Measurements from ENCODE around the gene ADCY9.

ADCY9 gene

DNA sequence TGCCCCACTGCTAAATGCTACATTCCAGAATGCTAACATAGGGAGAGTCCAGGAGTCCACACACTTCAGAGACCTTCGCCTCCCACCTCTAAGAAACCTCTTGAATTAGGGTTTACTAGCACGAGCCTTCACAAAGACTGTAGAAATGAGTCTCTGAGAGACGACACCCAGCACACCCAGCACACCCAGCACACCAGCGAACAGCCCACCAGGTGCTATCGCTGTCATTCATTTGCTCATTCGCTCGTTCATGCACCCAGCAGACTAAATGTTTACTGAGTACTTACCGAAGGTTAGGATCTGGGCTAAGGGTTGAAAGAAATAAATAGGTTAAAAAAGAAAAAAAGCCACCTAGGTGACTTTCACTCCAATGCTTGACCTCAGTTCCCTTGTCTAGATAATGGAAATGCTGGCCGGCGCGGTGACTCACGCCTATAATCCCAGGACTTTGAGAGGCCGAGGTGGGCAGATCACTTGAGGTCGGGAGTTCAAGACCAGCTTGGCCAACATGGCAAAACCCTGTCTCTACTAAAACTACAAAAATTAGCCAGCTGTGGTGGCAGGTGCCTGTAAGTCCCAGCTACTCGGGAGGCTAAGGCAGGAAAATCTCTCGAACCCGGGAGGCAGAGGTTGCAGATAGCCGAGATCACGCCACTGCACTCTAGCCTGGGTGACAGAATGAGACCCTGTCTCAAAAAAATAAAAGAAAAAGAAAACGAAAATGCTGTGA is 100.8 kb downstream of the ADCY9 start:
- no peak overlapping the region for H3K4me3 ChIP-seq (replicated peaks; ENCODE audit: low read depth, low read length)
- TF ChIP-seq, protein P1, sequence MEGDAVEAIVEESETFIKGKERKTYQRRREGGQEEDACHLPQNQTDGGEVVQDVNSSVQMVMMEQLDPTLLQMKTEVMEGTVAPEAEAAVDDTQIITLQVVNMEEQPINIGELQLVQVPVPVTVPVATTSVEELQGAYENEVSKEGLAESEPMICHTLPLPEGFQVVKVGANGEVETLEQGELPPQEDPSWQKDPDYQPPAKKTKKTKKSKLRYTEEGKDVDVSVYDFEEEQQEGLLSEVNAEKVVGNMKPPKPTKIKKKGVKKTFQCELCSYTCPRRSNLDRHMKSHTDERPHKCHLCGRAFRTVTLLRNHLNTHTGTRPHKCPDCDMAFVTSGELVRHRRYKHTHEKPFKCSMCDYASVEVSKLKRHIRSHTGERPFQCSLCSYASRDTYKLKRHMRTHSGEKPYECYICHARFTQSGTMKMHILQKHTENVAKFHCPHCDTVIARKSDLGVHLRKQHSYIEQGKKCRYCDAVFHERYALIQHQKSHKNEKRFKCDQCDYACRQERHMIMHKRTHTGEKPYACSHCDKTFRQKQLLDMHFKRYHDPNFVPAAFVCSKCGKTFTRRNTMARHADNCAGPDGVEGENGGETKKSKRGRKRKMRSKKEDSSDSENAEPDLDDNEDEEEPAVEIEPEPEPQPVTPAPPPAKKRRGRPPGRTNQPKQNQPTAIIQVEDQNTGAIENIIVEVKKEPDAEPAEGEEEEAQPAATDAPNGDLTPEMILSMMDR (IDR thresholded peaks at IDR 0.05; ENCODE audit: low read length, missing control alignments) = no peak
- no peak for DNase-seq (ENCODE audit: low read depth)

DNA sequence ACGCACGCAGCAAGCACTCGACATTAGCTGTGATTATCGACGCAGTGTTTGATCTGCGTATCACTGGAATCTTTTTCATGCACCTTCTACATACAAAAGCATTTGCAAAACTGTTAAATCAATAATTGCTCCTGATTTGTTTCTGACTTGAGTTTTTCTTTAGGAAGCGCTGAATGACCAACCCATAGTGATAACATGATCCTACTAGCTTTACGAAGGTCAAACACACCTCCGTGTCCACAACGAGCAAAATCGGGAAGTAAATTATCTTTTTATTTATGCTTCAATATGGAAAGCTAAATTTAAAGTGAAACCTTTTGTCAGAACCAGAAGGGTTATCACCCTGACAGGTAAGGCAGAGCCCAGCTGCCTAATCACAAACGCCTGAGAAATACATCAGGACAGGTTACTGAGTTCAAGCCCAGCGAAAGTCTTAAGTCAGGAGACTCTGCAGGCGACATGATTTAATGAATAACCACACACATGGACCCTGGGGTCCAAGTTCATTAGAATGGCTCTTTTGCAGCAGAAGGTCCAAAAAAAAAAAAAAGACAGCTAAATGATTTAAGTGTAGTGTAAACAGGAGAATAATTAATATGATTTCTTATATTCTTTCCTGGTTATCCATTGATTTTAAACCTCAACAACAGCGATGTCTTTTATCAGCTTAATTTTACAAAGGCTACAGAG is 104.2 kb downstream of the ADCY9 start:
- no peak for DNase-seq (ENCODE audit: low read depth)
- TF ChIP-seq, protein P1 (IDR thresholded peaks at IDR 0.05; ENCODE audit: low read length, missing control alignments) = no peak
- no peak overlapping the region for H3K4me3 ChIP-seq (replicated peaks; ENCODE audit: low read depth, low read length)

DNA sequence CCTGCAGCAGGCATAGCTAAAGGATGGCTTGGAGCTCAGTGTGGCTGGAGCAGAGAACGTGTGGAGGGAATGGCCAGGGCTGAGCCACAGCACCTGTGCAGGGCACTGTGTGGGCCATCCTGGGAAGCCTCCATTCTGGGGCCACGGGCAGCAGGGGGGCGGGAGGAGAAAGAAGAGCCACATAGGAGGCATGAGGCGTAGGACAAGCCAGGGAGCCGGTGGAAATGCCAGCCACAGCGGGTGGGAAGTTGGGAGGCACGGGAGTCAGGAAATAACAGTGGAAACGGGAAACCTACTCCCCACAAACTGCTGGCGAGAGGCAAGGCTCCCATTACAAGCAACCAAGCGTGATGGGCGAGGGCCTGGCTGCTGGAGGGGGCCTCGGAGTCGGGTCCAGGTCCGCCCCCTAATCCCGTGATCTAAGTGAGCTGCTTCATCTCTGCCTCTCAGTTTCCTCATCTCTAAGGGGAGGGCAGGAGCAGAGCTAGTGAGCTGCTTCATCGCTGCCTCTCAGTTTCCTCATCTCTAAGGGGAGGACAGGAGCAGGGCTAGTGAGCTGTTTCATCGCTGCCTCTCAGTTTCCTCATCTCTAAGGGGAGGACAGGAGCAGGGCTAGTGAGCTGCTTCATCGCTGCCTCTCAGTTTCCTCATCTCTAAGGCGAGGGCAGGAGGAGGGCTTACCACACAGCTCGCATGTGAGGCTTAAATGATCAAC is 104.9 kb downstream of the ADCY9 start:
- H3K4me3 ChIP-seq (replicated peaks; ENCODE audit: low read depth, low read length) = no peak overlapping the region
- DNase-seq (ENCODE audit: low read depth) = no peak
- TF ChIP-seq, protein P1 (IDR thresholded peaks at IDR 0.05; ENCODE audit: low read length, missing control alignments) = no peak

DNA sequence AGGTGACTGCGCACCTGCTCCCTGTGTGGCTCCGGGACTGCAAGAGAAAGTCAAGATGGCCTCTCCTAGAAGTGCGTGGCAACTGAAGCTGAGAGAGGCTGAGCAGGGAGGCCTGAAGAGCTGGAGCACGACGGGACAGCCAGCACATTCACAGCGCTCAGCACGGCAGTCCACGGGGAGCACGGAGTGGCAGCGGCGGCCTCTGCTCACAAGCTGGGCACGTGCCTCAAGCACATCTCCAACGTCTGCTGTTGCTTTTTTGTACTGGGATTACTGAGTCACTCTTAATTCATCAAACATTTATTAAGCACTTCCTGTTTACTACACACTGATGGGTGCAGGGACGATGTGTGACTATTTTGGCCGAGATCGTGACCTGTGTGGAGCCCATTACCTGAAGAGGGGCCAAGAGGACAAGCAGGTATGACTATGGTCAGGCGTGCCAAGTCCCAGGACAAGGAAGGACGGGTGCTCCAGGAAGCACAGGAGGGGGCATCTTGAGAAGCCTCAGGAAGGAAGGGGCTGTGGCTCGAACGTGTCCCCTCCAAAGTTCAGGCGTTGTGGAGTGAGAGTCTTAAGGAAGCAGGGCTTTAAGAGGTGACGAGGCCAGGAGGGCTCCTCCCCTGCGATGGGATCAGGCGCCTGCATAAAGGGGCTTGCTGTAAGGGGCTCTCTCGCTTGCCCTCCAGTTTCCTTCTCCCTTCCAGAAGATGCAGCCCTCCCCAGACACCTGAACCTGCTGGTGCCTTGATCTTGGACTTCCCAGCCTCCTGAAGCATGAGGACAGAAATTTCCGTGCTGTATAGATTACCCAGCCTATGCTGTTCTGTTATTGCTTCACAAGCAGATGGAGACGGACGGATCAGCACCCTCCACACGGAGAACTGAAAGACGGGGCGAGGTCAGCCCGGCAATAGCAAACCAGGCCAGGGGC is 105.8 kb downstream of the ADCY9 start:
- TF ChIP-seq, protein P1 (IDR thresholded peaks at IDR 0.05; ENCODE audit: low read length, missing control alignments) = no peak
- DNase-seq (ENCODE audit: low read depth) = no peak
- no peak overlapping the region for H3K4me3 ChIP-seq (replicated peaks; ENCODE audit: low read depth, low read length)

DNA sequence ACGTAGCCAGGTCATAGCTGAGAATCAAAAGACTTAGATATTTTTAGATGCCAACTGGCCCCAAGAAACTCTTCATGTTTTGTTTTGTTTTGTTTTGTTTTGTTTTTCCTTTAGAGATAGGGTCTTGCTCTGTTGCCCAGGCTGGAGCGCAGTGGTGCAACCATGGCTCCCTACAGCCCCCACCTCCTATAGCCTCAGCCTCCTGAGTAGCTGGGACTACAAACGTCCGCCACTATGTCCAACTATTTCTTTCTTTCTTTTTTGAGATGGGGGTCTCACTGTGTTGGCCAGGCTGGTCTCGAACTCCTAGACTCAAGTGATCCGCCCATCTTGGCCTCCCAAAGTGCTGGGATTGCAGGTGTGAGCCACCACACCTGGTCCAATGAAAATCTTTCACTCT is 107.1 kb downstream of the ADCY9 start:
- TF ChIP-seq, protein P1 (IDR thresholded peaks at IDR 0.05; ENCODE audit: low read length, missing control alignments) = no peak
- H3K4me3 ChIP-seq (replicated peaks; ENCODE audit: low read depth, low read length) = no peak overlapping the region
- DNase-seq (ENCODE audit: low read depth) = no peak

DNA sequence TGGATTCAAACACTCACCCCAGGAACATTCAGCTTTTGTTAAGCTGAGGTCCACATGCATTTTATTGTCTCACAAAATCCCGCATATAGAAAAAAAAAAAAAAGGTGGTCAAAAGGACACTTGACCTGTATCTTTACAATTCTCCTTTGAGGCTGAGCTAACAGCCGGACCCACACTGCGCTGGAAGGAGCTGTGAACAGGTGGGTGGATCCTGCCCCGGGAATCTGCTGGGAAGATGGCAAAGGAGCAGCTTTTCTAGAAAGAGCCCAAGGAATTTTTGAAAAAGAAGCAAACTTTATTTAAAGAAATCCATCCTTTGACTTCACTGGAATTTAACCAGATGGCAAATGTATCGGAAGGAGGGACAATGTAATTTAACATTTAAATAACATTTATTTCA is 108.1 kb downstream of the ADCY9 start:
- no peak for DNase-seq (ENCODE audit: low read depth)

More for the DNA sequence above, 108.1 kb downstream of the ADCY9 start:
- no peak overlapping the region for H3K4me3 ChIP-seq (replicated peaks; ENCODE audit: low read depth, low read length)
- TF ChIP-seq, protein P1 (IDR thresholded peaks at IDR 0.05; ENCODE audit: low read length, missing control alignments) = no peak

All from fibroblast of pulmonary artery (primary cell).